HepG2 (cell line): Measurements from ENCODE around the gene UNC5C. TPM values are rescaled to one million over a fixed set of nuclear protein-coding genes. Genes with fewer than 3 reads are reported as not detected.

Experiments
- ATAC-seq: fragments of 200-7000 bp; cut with Tn5 transposase; 3 replicates; pipeline ENCODE4 v1.9.1; 2020; ENCODE audit warnings: mild to moderate bottlenecking, moderate library complexity
- BruUV-seq: library from RNA; stranded (reverse); fragments of 400-500 nt; replicated peaks from 2 replicates; lab custom pipeline; 2021; lab: Mats Ljungman, UMichigan
- CTCF ChIA-PET: fragments of 300-600 bp; formaldehyde crosslinking; extraction: SDS; loops from one replicate; lab custom pipeline; 2021; ENCODE audit warnings: low total read pairs, inconsistent platforms, low intra/inter-chr PET ratio; lab: Yijun Ruan, JAX
- POLR2A ChIA-PET: fragments of 350-600 bp; sonication (Branson Sonifier 250); formaldehyde crosslinking; loops from one replicate; lab custom pipeline; 2020; ENCODE audit warnings: antibody characterized with exemption, inconsistent platforms; lab: Yijun Ruan, JAX
- DNase-seq: peaks from one replicate; pipeline ENCODE4 v3.0.0-alpha.2; 2015; ENCODE audit warnings: low spot score
- FAIRE-seq: peaks from 3 replicates; lab custom pipeline; 2011; peaks lifted over from hg19 to GRCh38; lab: Jason Lieb, UNC
- H2AFZ ChIP-seq: one replicate; pipeline ENCODE4 v1.6.1; 2011; ENCODE audit warnings: low read length, inconsistent platforms
- H3K27ac ChIP-seq: fragments of 300-600 bp; 3 replicates; pipeline ENCODE4 v1.8.0; 2011; ENCODE audit warnings: mixed run types, mild to moderate bottlenecking, mixed read lengths, low read length, inconsistent platforms; ENCODE audit not compliant: insufficient read depth; ENCODE audit errors: extremely low read length
- H3K27me3 ChIP-seq, 2 experiments: fragments of 200-600 bp in 1 of 2; 2 replicates in 1 of 2; 3 replicates in 1 of 2; pipeline versions ENCODE4 v1.6.0 to v1.8.0; 2011; ENCODE audit warnings: low read length in 2 of 2, mild to moderate bottlenecking in 2 of 2, moderate library complexity in 2 of 2, inconsistent platforms in 1 of 2; ENCODE audit not compliant: insufficient read depth in 2 of 2, control insufficient read depth in 1 of 2
- H3K36me3 ChIP-seq, 2 experiments: fragments of 200-600 bp in 1 of 2; replicated peaks in 1 of 2; 2 replicates in 1 of 2; 3 replicates in 1 of 2; pipeline versions ENCODE4 v1.5.1 to v1.8.0; 2011; ENCODE audit warnings: low read length in 2 of 2, inconsistent platforms in 1 of 2; ENCODE audit not compliant: insufficient read depth in 2 of 2, control insufficient read depth in 1 of 2
- H3K4me1 ChIP-seq: 2 replicates; pipeline ENCODE4 v1.5.1; 2012; ENCODE audit warnings: low read length, inconsistent platforms; ENCODE audit not compliant: insufficient read depth
- H3K4me2 ChIP-seq: 2 replicates; pipeline ENCODE4 v1.6.0; 2011; ENCODE audit warnings: low read depth, low read length, inconsistent platforms
- H3K4me3 ChIP-seq, 3 experiments: fragments of 200-600 bp in 1 of 3; sonication (generic), shearing (Covaris generic) in 1 of 3; replicated peaks in 1 of 3; 2 replicates each; pipeline ENCODE4 v1.5.1; 2011 to 2016; ENCODE audit warnings: low read length in 3 of 3, inconsistent platforms in 2 of 3, low read depth in 2 of 3, mild to moderate bottlenecking in 2 of 3, control low read depth in 1 of 3, mixed read lengths in 1 of 3; ENCODE audit not compliant: insufficient read depth in 1 of 3
- H3K79me2 ChIP-seq: one replicate; pipeline ENCODE4 v1.6.1; 2011; ENCODE audit warnings: low read length, inconsistent platforms; ENCODE audit not compliant: insufficient read depth
- H3K9ac ChIP-seq: 2 replicates; pipeline ENCODE4 v1.6.0; 2011; ENCODE audit warnings: mild to moderate bottlenecking, low read depth, low read length, inconsistent platforms; ENCODE audit not compliant: insufficient read depth
- H3K9me3 ChIP-seq: 2 replicates; pipeline ENCODE4 v1.5.1; 2012; ENCODE audit warnings: mild to moderate bottlenecking, low read length
- H4K20me1 ChIP-seq: 2 replicates; pipeline ENCODE4 v1.6.0; 2011; ENCODE audit warnings: inconsistent platforms, mild to moderate bottlenecking, low read length, moderate library complexity; ENCODE audit not compliant: insufficient read depth
- HNF4G ChIP-seq, 2 experiments: sonication (generic) in 1 of 2; formaldehyde crosslinking in 1 of 2; IDR thresholded peaks; 2 replicates each; pipeline versions ENCODE4 v1.4.0 to v1.6.1; 2011 to 2020; ENCODE audit warnings: borderline replicate concordance in 2 of 2, low read depth in 2 of 2, mild to moderate bottlenecking in 2 of 2, low read length in 1 of 2, missing genetic modification reagents in 1 of 2, moderate library complexity in 1 of 2
- NCOR1 ChIP-seq: fragments of 200-600 bp; sonication (generic); IDR thresholded peaks from 2 replicates; pipeline ENCODE4 v1.7.0; 2017; ENCODE audit warnings: antibody characterized with exemption, low read length, borderline replicate concordance
- TCF7L2 ChIP-seq: IDR thresholded peaks from 2 replicates; pipeline ENCODE4 v1.6.1; 2011; ENCODE audit warnings: mild to moderate bottlenecking, low read depth, low read length, moderate library complexity
- ZC3H4 ChIP-seq: sonication (generic); formaldehyde crosslinking; IDR thresholded peaks from 2 replicates; pipeline ENCODE4 v1.4.0; 2020; ENCODE audit warnings: missing genetic modification reagents, borderline replicate concordance
- ZEB1 ChIP-seq: IDR thresholded peaks from 2 replicates; pipeline ENCODE4 v1.6.1; 2012; ENCODE audit warnings: mild to moderate bottlenecking, low read depth, inconsistent platforms; ENCODE audit not compliant: insufficient replicate concordance
- ZNF441 ChIP-seq: sonication (generic); formaldehyde crosslinking; IDR thresholded peaks from 2 replicates; pipeline ENCODE4 v1.7.0; 2021; ENCODE audit warnings: missing genetic modification reagents, borderline replicate concordance
- ZNF761 ChIP-seq: sonication (generic); formaldehyde crosslinking; conservative IDR thresholded peaks from 2 replicates; pipeline ENCODE4 v1.4.0; 2020; ENCODE audit warnings: mild to moderate bottlenecking, missing genetic modification reagents
- WGBS: methylation state at CpG from one replicate; pipeline ENCODE4 v1.1.6; 2017; ENCODE audit warnings: low lambda C conversion rate; 5-methylcytosine and 5-hydroxymethylcytosine counted together
- in situ Hi-C: cut with HindIII; loops from 2 replicates; pipeline ENCODE4 v1.10.0; 2017; ENCODE audit warnings: low pct_unique_long_range_greater_than_20kb; ENCODE audit not compliant: extremely low pct_ligation_motif_present
- intact Hi-C: fragments of 100-400 bp; cut with micrococcal nuclease; formaldehyde crosslinking; loops from one replicate; pipeline ENCODE4 v1.10.0; 2022; ENCODE audit not compliant: unreplicated experiment
- polyA plus RNA-seq, 8 experiments: library from polyadenylated mRNA; depleted of rRNA in 3 of 8; stranded (reverse) in 7 of 8; unstranded in 1 of 8; fragments of >200 nt; fragmentation: Illumina TruSeq in 4 of 8; extraction: Trizol in 4 of 8; gene quantifications; 2 replicates each; pipeline versions ENCODE4 v1.2.1 to v1.2.3, GENCODE V29; 2011 to 2016; ENCODE audit warnings: low read depth in 4 of 8, missing spikeins in 1 of 8, mixed read lengths in 1 of 8; ENCODE audit not compliant: insufficient read depth in 1 of 8
- total RNA-seq, 5 experiments: library from RNA; depleted of rRNA; stranded (reverse); fragments of >200 nt; fragmentation: Illumina TruSeq; extraction: Trizol; gene quantifications; 2 replicates each; pipeline ENCODE4 v1.2.3, GENCODE V29; 2016; ENCODE audit warnings: low read depth in 1 of 5
- TF ChIP-seq, protein P1 (sequence below): sonication (generic); formaldehyde crosslinking; IDR thresholded peaks from 2 replicates; pipeline ENCODE4 v1.5.1; 2020; ENCODE audit warnings: mild to moderate bottlenecking, missing genetic modification reagents
- TF ChIP-seq, protein P2 (sequence below): sonication (generic); formaldehyde crosslinking; IDR thresholded peaks from 2 replicates; pipeline ENCODE4 v1.5.0; 2020; ENCODE audit warnings: missing genetic modification reagents

UNC5C gene
- total and polyA plus RNA-seq, 2 of the 13 experiments (the other 11 are each of a cell fraction or from before 2014, with no cell fraction given), result not detected

DNA sequence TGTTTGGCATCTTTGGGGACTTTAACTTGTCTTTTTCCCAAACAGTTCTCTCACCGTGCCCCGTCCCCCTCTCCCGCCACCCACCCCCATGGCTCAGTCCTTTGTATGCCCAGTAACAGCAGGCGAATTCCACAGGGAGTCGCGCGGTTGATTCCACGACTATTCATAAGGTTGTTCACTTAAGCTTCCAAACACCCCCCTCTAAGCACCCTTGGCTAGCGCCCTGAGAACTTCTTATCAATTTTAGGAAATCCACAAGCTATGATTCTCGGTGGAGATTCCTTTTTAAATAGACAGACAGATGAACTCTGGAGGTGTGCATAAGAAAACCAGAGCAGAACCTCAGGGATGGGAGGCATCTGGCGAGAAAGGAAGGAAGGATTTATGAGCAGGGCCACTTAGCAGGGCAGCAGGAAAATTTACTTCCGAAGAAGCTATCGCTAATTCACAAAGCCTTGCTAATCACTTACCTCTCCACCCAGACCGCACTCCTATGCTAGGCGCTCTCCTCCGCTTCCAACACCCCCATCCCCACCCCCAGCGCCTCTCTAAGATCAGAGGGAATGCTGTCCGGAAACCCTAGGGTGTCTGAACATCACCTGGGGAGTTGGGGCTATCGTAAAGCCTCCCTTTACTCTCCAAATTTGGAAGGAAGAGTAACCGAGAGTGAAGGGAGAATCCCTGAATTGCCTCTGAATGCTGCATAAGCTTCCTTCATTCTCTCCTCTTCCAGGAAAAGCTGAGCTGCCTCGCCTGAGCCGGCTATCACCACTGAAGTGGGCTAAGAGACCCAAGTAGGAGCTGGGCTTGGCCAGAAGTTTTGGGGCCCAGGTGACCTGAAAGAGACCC lies 1.7 kb downstream of the UNC5C start (continued):
- TF ChIP-seq NCOR1, result no peak
- TF ChIP-seq ZNF441, result no peak
- no peak for TF ChIP-seq ZEB1
- no peak for TF ChIP-seq TCF7L2
- TF ChIP-seq ZC3H4 (CRISPR knock-in tag), result no peak

DNA sequence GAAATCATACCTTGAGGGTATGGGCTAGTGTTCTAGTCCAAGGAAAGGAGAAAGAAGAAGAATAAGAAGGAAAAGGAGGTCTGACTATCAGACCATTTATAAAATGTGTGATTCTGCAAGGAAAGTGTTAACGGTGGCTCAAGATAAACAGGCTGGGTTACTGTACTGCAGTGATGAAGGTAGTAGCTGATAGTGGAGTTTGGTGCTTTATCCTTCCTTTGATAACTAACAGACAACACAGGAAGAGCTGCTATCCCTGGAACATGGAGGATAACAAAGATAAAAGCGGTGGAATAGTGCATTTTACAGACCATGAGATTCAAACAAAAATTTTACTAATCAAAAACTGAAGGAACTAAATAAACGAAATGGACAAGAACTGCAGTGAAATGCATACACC lies 2.6 kb downstream of the UNC5C start:
- Histone ChIP-seq H3K79me2 (no peaks in the 10 kb centered on the region), H3K9ac (no peak overlapping the region), H3K27me3 (peaks cover 0 to 16% of the 10 kb centered on the region in 2 experiments; a peak in 2 of 5 replicates), H3K4me1 (no peaks in the 10 kb centered on the region), H3K4me2 (no peak overlapping the region), H3K36me3 (no peaks in the 10 kb centered on the region), H3K9me3 (no peaks in the 10 kb centered on the region), H3K27ac (no peak overlapping the region), H2AFZ (no peak overlapping the region), H4K20me1 (no peaks in the 10 kb centered on the region), H3K4me3 (no peak overlapping the region)
- POLR2A ChIA-PET, result no interaction called here
- no peak for ATAC-seq
- DNase-seq, result no peak
- in situ Hi-C loops (no loop called here), intact Hi-C loops (no loop called here)
- WGBS, result 6% methylated on average over 3 of the region's 3 CpGs
- TF ChIP-seq ZNF761 (CRISPR knock-in tag), result no peak
- TF ChIP-seq, protein P1, sequence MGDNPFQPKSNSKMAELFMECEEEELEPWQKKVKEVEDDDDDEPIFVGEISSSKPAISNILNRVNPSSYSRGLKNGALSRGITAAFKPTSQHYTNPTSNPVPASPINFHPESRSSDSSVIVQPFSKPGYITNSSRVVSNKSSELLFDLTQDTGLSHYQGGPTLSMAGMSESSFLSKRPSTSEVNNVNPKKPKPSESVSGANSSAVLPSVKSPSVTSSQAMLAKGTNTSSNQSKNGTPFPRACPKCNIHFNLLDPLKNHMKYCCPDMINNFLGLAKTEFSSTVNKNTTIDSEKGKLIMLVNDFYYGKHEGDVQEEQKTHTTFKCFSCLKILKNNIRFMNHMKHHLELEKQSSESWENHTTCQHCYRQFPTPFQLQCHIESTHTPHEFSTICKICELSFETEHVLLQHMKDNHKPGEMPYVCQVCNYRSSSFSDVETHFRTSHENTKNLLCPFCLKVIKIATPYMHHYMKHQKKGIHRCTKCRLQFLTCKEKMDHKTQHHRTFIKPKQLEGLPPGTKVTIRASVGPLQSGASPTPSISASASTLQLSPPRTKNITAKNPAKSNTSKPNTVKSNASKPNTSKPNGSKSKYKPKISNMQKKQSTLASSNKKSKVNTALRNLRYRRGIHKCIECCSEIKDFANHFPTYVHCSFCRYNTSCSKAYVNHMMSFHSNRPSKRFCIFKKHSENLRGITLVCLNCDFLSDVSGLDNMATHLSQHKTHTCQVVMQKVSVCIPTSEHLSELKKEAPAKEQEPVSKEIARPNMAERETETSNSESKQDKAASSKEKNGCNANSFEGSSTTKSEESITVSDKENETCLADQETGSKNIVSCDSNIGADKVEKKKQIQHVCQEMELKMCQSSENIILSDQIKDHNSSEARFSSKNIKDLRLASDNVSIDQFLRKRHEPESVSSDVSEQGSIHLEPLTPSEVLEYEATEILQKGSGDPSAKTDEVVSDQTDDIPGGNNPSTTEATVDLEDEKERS, result no peak
- no peak for TF ChIP-seq HNF4G (IDR thresholded peaks at IDR 0.05; ENCODE audit: borderline replicate concordance, low read depth, low read length)
- no peak for TF ChIP-seq HNF4G (CRISPR knock-in tag; IDR thresholded peaks at IDR 0.05; ENCODE audit: borderline replicate concordance, low read depth)
- TF ChIP-seq, protein P2, sequence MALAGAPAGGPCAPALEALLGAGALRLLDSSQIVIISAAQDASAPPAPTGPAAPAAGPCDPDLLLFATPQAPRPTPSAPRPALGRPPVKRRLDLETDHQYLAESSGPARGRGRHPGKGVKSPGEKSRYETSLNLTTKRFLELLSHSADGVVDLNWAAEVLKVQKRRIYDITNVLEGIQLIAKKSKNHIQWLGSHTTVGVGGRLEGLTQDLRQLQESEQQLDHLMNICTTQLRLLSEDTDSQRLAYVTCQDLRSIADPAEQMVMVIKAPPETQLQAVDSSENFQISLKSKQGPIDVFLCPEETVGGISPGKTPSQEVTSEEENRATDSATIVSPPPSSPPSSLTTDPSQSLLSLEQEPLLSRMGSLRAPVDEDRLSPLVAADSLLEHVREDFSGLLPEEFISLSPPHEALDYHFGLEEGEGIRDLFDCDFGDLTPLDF (CRISPR knock-in tag), result no peak
- no TSS peak for BruUV-seq
- FAIRE-seq, result no peak
- CTCF ChIA-PET, result no interaction called here
